GM21737 (cell line): ENCODE results near the gene NUDCD3.

Experiments used
- ATAC-seq: cut with Tn5 transposase; IDR thresholded peaks from one replicate; pipeline ENCODE4 v1.9.1; 2021; ENCODE audit warnings: mild to moderate bottlenecking, moderate library complexity; ENCODE audit not compliant: unreplicated experiment

The NUDCD3 gene

GRCh38 chr7:44482502-44483485 is 7.7 kb downstream of the NUDCD3 start:
- ATAC-seq = no peak

- no peak for ATAC-seq
Observed at GRCh38 chr7:44477938-44478337, 12.5 kb downstream of the NUDCD3 start.

GRCh38 chr7:44477063-44477830 is 13.2 kb downstream of the NUDCD3 start:
- ATAC-seq = peak; percentile 68

GRCh38 chr7:44476313-44476712 is 14.1 kb downstream of the NUDCD3 start:
- ATAC-seq = no peak

GRCh38 chr7:44473295-44473694 is 17.2 kb downstream of the NUDCD3 start:
- no peak for ATAC-seq

- no peak for ATAC-seq
Observed at GRCh38 chr7:44472843-44473242, 17.6 kb downstream of the NUDCD3 start.

- ATAC-seq = no peak
Observed at GRCh38 chr7:44471850-44472249, 18.6 kb downstream of the NUDCD3 start.

- ATAC-seq = no peak
Observed at GRCh38 chr7:44471436-44471835, 19.0 kb downstream of the NUDCD3 start.

GRCh38 chr7:44470628-44471245 is 19.7 kb downstream of the NUDCD3 start:
- no peak for ATAC-seq

- ATAC-seq = no peak
Observed at GRCh38 chr7:44470135-44470479, 20.4 kb downstream of the NUDCD3 start.

GRCh38 chr7:44469461-44470134 is 20.9 kb downstream of the NUDCD3 start:
- no peak for ATAC-seq

GRCh38 chr7:44467217-44467548 is 23.3 kb downstream of the NUDCD3 start:
- ATAC-seq = no peak

GRCh38 chr7:44466300-44467216 is 23.9 kb downstream of the NUDCD3 start:
- ATAC-seq = no peak

- ATAC-seq = no peak
Observed at GRCh38 chr7:44465490-44465889, 25.0 kb downstream of the NUDCD3 start.

- ATAC-seq = no peak
Observed at GRCh38 chr7:44463169-44463808, 27.2 kb downstream of the NUDCD3 start.

GRCh38 chr7:44461387-44461786 is 29.1 kb downstream of the NUDCD3 start:
- no peak for ATAC-seq

- ATAC-seq = peak; percentile 94
Observed at GRCh38 chr7:44460325-44460724, 30.1 kb downstream of the NUDCD3 start.

GRCh38 chr7:44455155-44455554 is 35.3 kb downstream of the NUDCD3 start:
- no peak for ATAC-seq

- ATAC-seq = no peak
Observed at GRCh38 chr7:44454348-44454747, 36.1 kb downstream of the NUDCD3 start.

- no peak for ATAC-seq
Observed at GRCh38 chr7:44451123-44451522, 39.3 kb downstream of the NUDCD3 start.
